Caki2 (cell line): ENCODE results near the gene PCNT. TPM values are rescaled to one million over a fixed set of nuclear protein-coding genes. Genes with fewer than 3 reads are reported as not detected.
"Not testable (repeated sequence)": the region's sequence is repeated elsewhere in the genome, so short reads cannot be mapped to it uniquely, and the experiment has no call there.

Experiments used
- DNase-seq: peaks from one replicate; pipeline ENCODE4 v3.0.0-alpha.2; 2015; ENCODE audit warnings: low read depth
- in situ Hi-C: cut with HindIII; loops from 2 replicates; pipeline ENCODE4 v1.10.0; 2016; ENCODE audit warnings: low sequenced_read_pairs, low pct_unique_long_range_greater_than_20kb, mixed read lengths
- total RNA-seq: library from RNA; depleted of rRNA; stranded (reverse); fragments of >200 nt; shearing (Covaris generic); gene quantifications from 2 replicates; pipeline ENCODE4 v1.2.3, GENCODE V29; 2014; ENCODE audit warnings: low replicate concordance

Gene PCNT
- total RNA-seq, 1 experiment from 2014 or later: 8.5 TPM

DNA sequence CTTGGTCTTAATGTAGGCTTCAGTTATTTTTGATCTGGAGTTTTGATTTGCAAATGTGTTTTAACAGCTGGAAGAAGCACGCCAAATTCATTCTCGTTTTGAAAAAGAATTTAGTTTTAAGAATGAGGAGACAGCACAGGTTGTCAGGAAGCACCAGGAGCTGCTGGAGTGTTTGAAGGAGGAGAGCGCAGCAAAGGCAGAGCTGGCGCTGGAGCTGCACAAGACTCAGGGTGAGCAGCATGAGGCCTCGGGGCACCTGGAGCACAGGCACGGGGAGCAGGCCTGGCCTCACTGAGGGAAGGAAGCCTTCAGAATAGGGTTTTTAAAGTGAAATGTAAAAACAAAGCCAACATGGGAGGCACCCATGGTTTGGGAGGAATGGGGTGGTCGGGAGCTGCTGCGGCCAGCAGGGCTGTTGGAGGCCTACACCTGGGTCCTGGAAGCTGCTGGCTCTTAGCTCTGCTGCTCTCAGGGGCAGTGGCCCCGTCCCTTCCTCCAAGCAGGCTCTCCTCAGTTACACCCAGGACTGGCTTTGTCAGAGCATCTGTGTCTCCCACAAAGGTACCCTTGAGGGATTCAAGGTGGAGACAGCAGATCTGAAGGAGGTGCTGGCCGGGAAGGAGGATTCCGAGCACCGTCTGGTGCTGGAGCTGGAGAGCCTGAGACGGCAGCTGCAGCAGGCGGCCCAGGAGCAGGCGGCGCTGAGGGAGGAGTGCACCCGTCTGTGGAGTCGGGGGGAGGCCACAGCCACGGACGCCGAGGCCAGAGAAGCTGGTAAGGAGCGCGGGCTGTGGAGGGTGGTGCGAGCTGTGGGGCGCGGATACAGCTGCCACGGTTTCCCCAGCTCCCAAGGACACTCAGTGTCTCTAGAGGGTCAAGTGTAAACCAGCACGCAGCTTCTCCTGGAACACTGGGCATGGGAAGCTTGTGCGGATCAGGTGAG is 66.9 kb downstream of the PCNT start:
- DNase-seq: no peak
- in situ Hi-C loops: no loop called here

DNA sequence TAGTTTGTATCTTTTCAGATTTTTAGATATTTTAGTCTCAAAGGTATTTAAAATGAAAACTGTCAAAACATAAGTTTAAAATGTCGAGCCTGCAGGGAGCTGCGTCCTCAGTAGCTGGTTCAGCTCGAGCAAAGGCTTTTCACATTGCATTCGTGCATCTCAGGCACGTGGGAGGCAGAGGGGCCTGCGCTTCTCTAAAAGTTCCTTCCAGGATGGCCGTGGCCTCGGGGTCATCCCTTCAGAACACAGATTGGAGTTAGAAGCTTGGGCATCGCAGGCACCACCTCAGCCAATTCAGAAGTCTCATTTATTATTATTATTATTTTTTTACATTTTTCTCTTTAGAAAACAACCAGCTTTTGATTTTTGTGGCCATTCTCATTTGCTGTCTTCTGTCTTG is 67.8 kb downstream of the PCNT start:
- no peak for DNase-seq
- in situ Hi-C loops: no loop called here

DNA sequence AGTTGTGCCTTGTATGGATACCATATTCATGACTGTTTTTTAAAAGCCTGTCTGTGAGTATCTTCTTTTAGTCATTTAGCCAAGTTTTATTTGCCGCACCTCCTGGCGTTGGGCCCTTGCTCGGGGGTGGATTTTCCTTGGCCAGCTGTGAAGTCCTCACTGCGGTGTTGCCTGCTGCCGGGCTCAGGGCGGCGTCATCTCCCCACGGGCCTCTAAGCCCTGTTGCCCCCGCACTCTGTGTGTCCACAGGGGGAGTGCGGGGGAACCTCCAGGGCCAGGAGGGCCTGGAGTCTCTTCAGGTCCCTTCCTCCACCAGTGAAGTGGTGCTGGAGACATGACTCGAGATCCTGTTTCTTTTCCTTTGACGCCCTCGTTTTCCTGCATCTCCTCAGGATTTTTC is 69.0 kb downstream of the PCNT start:
- in situ Hi-C loops: no loop called here
- DNase-seq: no peak

DNA sequence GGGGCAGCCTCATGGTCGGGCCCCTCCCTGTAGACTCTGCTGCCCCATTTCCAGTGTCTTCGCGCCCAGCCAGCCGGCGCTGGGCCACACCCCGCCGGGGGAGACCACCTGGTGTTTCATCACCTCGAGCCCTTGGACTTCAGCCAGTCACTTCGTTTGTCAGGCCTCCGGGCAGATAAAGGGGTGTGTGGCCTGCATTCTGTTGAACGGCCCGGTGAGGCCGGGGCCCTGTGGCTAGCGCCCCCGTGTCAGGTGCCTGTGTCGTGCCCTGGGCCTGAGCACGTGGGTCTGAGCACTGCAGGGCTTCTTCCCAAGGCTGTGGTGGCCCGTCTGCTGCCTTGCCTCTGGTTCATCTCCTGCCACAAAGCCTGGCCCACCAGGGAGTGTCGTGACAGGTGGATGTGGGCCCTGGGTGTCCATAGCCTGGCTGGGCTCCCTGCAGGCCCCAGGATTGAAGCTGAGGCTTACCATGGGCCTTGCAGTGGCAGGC is 69.5 kb downstream of the PCNT start:
- DNase-seq: no peak
- in situ Hi-C loops: no loop called here

DNA sequence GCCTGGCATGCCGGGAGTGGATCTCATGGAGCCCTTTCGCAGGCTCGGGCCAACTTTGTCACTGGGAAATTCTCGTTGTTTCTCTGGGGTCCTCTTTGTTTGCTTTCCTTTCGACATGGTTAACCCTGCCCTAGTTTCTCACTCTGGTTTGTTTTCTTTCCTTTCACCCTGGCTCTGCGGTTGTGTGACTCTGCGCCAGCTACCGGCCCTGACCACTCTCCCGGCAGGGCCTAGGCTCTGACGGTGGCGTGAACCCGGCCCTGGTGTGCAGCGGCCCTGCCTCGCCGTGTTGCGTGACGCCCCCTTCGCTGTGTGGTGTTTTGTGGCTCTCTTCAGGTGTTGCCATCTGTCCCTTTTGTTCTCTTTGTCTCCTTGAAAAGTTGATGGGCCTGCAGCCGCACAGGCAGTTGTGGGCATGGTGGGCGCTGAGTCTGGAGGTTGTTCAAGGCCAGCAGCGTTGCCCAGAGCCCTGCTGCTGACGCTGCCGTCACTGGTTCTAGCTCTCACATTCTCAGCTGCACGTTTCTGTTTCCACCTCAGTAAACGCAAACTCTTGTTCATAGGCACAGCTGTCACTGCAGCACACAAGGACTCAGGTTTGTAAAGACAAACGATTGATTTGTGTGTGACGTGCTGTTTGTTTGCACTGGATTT is 70.1 kb downstream of the PCNT start:
- DNase-seq: no peak

DNA sequence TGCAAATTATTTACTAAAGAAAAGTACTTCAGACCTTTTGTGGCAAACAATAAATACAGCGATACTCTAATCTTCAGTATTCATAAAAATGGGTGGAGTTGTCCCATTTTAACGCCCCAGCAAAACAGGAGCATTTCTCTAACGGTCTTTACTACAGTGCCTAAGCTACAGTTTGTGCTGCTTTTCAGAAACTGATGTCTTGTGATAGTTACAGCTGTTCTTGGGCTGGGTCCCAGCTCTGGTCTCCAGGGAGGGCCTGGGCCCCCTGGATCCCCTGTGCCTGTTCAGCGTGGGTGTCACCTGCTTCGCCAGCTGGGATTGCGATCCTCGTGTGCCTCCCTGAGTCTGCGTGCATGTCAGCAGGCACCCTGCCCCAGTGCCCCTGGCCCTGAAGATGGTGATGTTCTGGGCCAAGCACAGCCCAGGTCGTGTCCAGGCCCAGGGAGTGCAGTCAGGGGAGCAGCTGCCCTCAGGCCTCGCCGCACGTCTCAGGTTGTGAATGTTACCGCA is 70.7 kb downstream of the PCNT start:
- in situ Hi-C loops: no loop called here

More for the DNA sequence above, 70.1 kb downstream of the PCNT start:
- in situ Hi-C loops: no loop called here

DNA sequence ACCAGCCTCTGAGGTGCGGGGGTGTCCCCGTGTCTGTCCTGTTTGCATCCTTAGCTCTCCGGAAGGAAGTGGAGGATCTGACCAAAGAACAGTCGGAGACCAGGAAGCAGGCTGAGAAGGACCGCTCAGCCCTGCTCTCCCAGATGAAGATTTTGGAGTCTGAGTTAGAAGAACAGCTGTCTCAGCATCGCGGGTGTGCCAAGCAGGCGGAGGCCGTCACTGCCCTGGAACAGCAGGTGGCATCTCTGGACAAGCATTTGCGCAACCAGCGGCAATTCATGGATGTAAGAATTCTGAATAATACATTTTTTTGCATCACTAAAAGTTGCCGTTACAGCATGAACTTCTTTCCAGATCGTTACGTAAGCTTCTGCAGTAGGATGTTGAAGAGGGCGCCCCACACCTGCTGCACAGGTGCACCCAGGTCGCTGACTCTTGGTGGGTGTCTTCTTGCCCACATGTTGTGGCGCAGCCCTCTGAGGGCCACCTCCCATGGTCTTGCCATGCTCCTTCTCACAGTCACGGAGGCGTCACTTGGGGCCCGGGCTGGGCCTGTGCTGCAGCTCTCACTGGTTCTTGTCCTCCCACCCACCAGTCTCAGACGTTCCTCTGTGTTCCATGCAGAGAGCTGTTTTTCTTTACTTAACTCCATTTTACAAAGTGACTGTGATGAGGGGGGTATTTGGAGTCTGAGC is 73.4 kb downstream of the PCNT start:
- in situ Hi-C loops: no loop called here
- no peak for DNase-seq

More for the DNA sequence above, 70.7 kb downstream of the PCNT start:
- no peak for DNase-seq

DNA sequence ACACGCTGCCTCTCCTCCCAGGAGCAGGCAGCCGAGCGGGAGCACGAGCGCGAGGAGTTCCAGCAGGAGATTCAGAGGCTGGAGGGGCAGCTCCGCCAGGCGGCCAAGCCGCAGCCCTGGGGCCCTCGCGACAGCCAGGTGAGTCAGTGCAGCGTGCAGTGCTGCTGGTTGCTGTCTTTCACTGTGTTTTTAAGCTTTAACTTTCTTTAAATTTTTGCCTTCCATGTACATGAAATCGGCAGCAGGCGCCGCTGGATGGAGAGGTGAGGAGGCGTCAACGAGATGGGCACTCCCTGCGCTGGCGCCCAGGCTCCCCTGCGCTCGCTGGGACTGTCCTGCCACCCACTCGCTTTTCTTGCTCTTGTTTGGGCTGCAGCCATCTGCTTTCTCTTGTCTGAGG is 74.0 kb downstream of the PCNT start:
- in situ Hi-C loops: no loop called here
- no peak for DNase-seq

DNA sequence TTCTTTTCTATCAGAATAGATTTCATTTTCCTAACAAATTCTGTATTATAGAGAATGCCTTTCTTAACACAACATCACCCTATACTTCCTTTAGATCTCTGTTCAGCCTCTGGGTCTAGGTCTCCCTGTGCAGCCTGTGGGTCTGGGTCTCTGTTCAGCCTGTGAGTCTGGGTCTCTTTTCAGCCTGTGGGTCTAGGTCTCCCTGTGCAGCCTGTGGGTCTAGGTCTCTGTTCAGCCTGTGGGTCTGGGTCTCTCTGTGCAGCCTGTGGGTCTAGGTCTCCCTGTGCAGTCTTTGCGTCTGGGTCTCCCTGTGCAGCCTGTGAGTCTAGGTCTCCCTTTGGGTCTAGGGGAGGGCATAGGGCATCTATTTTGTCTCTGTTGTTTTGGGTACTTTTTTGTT is 75.2 kb downstream of the PCNT start:
- in situ Hi-C loops: no loop called here
- DNase-seq: no peak

DNA sequence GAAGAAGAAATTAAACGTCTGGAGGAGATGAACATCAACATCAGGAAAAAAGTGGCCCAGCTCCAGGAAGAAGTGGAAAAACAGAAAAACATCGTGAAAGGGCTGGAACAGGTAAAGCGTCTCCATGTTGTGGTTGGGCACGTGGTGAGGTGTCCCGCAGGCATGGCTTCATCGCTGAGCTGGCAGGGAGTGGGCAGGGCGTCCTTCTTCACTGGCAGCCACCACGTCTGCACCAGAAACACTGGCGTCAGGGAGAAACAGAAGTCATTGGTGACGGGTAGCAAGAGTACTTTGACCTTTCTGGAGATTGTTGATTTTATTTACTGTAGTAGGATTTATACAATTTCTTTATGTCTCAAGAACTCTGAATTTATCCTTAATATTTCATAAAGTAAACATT is 75.7 kb downstream of the PCNT start:
- in situ Hi-C loops: no loop called here
- DNase-seq: no peak

DNA sequence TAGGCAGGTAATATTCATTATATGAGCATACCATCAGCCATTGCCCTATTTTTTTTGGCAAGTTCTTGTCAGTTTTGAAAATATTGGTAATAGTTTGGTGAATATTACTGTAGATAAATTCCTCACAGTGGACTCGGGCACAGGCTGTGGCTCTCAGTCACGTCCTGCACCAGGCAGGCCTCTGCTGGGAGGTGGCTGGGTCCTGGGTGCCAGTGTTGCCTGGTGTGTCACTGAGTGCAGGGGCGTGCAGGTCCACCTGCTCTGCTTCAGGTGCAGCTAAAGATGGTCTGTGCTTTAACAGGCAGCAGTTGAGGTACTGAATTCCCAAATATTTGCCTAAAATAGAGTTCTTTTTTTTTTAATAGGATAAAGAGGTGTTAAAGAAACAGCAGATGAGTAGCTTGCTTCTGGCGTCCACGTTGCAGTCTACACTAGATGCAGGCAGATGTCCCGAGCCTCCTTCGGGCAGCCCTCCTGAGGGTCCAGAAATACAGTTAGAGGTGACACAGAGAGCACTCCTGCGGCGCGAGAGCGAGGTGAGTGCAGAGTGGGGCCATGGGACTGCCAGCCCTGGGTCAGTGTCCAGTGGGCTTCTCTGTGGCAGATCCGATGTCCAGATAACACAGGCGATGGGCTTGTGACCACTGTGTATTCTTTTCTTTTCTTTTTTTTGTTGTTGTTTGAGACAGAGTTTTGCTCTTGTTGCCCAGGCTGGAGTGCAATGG is 77.4 kb downstream of the PCNT start:
- DNase-seq: no peak
- in situ Hi-C loops: no loop called here

DNA sequence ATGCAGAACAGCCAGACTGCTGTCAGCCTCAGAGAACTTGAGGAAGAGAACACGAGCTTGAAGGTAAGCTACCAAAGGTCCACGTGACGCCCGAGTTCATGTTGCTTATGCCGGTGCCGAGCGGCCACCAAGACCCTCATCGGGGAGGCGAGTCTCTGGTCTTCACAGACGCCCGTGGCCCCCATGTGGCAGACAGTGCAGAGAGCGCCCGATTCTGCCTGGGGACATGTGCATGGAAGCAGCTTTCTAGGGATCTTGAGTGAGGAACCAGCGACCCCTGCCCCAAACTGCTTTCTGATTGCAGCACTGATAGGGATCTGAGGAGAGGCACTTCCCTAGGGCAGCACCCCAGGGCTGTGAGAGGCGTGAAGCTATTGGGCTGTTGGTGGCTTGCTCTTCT is 78.5 kb downstream of the PCNT start:
- DNase-seq: no peak

DNA sequence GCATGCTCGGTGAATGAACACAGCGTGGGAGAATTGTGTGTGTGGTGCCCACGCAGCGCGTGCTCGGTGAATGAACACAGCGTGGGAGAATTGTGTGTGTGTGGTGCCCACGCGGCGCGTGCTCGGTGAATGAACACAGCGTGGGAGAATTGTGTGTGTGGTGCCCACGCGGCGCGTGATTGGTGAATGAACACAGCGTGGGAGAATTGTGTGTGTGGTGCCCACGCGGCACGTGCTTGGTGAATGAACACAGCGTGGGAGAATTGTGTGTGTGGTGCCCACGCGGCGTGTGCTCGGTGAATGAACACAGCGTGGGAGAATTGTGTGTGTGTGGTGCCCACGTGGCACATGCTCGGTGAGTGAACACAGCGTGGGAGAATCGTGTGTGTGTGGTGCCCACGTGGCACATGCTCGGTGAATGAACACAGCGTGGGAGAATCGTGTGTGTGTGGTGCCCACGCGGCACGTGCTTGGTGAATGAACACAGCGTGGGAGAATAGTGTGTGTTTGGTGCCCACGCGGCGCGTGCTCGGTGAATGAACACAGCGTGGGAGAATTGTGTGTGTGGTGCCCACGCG is 79.4 kb downstream of the PCNT start:
- in situ Hi-C loops: not testable (repeated sequence)

More for the DNA sequence above, 78.5 kb downstream of the PCNT start:
- in situ Hi-C loops: no loop called here

DNA sequence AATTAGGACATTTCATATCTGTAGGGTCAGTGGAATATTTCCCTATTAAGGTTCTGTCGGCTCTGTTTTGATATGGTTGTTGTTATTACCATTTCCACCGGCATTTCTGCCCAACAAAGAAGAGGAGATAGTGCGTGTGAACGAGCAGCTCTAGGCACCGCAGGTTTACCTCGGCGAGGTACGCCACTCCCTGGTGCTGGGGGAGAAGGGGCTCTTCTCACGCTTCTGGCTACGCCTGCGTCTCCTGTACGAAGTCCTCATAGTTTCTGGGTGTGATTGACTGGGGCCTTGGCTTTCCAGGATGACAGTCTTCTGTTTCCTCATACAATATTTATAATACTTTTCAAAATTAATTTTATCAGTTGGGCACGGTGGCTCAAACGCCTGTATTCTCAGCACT is 80.3 kb downstream of the PCNT start:
- in situ Hi-C loops: no loop called here
- DNase-seq: no peak

More for the DNA sequence above, 79.4 kb downstream of the PCNT start:
- DNase-seq: not testable (repeated sequence)

DNA sequence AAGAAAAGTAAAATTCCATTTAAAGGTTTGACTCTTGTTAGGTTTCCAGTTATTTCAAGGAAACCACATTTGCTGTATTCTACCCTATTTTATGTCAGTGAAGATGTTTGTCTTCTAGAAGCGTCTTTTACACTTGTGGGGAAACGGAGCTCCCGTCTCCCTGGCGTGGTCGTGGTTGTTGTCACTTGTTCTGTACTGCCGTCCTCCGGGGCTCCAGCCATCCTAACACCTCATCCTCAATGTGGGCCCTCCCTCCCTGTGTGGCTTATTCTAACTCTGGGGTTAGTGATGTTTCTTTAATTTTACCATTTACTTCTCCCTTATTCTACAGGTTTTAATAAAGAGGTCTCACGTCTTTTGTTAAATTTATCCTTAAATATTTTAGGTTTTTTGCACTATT is 82.0 kb downstream of the PCNT start:
- DNase-seq: no peak
- in situ Hi-C loops: no loop called here

DNA sequence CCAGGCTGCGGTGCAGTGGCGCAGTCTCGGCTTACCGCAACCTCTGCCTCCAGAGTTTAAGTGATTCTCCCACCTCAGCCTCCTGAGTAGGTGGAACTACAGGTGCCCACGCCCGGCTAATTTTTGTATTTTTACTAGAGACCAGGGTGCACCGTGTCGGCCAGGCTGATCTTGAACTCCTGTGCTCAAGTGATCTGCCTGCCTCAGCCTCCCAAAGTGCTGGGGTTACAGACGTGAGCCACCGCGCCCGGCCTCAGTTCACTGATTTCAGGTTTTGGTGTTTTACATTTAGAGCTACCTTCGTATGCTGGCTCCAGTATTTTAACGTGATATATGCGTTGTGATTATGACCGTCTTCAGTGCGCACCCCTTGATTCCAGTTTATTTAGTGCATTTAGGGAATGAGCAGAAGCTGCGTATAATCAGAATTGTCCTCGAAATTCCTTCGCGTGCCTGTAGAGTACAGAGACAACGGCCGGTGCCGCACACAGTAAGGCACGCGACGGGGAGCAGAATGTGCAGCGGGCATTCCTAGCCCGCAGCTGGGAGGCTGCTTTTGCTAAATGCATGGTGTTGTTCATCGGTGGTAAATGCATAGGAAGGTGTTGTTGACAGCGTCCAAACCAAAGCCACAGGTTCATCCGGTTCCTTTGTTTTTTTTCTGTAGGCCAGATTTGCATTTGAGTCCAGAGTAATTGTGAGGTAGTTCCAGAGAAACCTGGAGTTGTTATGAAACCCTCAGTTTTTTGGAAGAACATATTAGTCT is 85.9 kb downstream of the PCNT start:
- in situ Hi-C loops: no loop called here
- DNase-seq: no peak

DNA sequence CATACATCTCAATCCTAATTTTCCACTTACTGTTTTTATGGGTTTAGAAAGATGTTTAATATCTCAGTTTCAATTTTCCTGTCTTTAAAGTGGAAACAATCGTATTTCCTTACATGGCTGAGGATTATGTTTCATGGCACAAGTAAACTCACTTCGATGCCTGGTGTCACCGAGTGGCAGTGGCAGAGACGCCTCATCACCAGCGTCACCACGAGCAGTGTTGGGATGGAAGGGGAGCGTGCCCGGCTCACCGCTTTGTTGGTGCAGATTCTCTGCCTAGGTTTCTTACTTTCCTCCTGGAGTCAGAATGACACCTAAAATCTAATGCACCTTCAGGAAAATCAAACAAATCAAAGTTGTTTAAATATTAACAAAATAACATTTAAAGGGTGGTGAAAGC is 86.6 kb downstream of the PCNT start:
- in situ Hi-C loops: no loop called here

More for the DNA sequence above, 86.6 kb downstream of the PCNT start:
- DNase-seq: no peak
